HepG2 (cell line): Measurements from ENCODE around the gene CXCR5. TPM values are rescaled to one million over a fixed set of nuclear protein-coding genes. Genes with fewer than 3 reads are reported as not detected.

Experiments used
- CCDC6 ChIP-seq: sonication (generic); formaldehyde crosslinking; IDR thresholded peaks from 2 replicates; pipeline ENCODE4 v1.8.1; 2022; ENCODE audit warnings: mild to moderate bottlenecking, missing genetic modification reagents, moderate library complexity
- CEBPB ChIP-seq: IDR thresholded peaks from 2 replicates; pipeline ENCODE4 v1.6.1; 2011; ENCODE audit warnings: low read depth, low read length, improper control_type of control experiment, borderline replicate concordance
- EEA1 ChIP-seq: sonication (generic); formaldehyde crosslinking; IDR thresholded peaks from 2 replicates; pipeline ENCODE4 v1.5.1; 2020; ENCODE audit warnings: mild to moderate bottlenecking, missing genetic modification reagents, borderline replicate concordance
- GATAD2A ChIP-seq: IDR thresholded peaks from 2 replicates; pipeline ENCODE4 v1.6.1; 2016
- GPN1 ChIP-seq: sonication (generic); formaldehyde crosslinking; IDR thresholded peaks from 2 replicates; pipeline ENCODE4 v1.5.1; 2020; ENCODE audit warnings: missing genetic modification reagents, borderline replicate concordance
- JUNB ChIP-seq: sonication (generic); formaldehyde crosslinking; IDR thresholded peaks from 2 replicates; pipeline ENCODE4 v1.8.0; 2022; ENCODE audit warnings: missing genetic modification reagents, mild to moderate bottlenecking, borderline replicate concordance
- KDM4B ChIP-seq: sonication (generic); formaldehyde crosslinking; IDR thresholded peaks from 2 replicates; pipeline ENCODE4 v1.4.0; 2020; ENCODE audit warnings: missing genetic modification reagents
- MAFF ChIP-seq: IDR thresholded peaks from 2 replicates; pipeline ENCODE4 v1.6.1; 2011; ENCODE audit warnings: low read depth, low read length, improper control_type of control experiment
- MXD4 ChIP-seq: IDR thresholded peaks from 2 replicates; pipeline ENCODE4 v1.6.1; 2016; ENCODE audit warnings: mild to moderate bottlenecking, missing biosample characterization, missing genetic modification reagents
- NFYC ChIP-seq: IDR thresholded peaks from 2 replicates; pipeline ENCODE4 v1.6.1; 2016; ENCODE audit warnings: missing genetic modification reagents, missing compliant biosample characterization
- PAWR ChIP-seq: sonication (generic); formaldehyde crosslinking; IDR thresholded peaks from 2 replicates; pipeline ENCODE4 v1.4.0; 2020; ENCODE audit warnings: missing genetic modification reagents, mild to moderate bottlenecking, borderline replicate concordance
- SETDB1 ChIP-seq: sonication (generic); formaldehyde crosslinking; IDR thresholded peaks from 2 replicates; pipeline ENCODE4 v1.5.1; 2020; ENCODE audit warnings: missing genetic modification reagents, mild to moderate bottlenecking, borderline replicate concordance
- ZHX2 ChIP-seq, 2 experiments: sonication (generic) in 1 of 2; formaldehyde crosslinking in 1 of 2; IDR thresholded peaks; 2 replicates each; pipeline versions ENCODE4 v1.6.1 to v1.9.0; 2014 to 2022; ENCODE audit warnings: antibody characterized with exemption in 1 of 2, borderline replicate concordance in 1 of 2, inconsistent platforms in 1 of 2, low read depth in 1 of 2, missing genetic modification reagents in 1 of 2
- ZNF124 ChIP-seq: sonication (generic); formaldehyde crosslinking; IDR thresholded peaks from 2 replicates; pipeline ENCODE4 v1.4.0; 2020; ENCODE audit warnings: missing genetic modification reagents
- ZNF430 ChIP-seq: sonication (generic); formaldehyde crosslinking; IDR thresholded peaks from 2 replicates; pipeline ENCODE4 v1.9.0; 2021; ENCODE audit warnings: mild to moderate bottlenecking, missing genetic modification reagents
- ZNF468 ChIP-seq: sonication (generic); formaldehyde crosslinking; IDR thresholded peaks from 2 replicates; pipeline ENCODE4 v1.8.0; 2022; ENCODE audit warnings: mild to moderate bottlenecking, moderate library complexity, missing genetic modification reagents
- ZNF570 ChIP-seq: sonication (generic); formaldehyde crosslinking; IDR thresholded peaks from 2 replicates; pipeline ENCODE4 v1.4.0; 2020; ENCODE audit warnings: mild to moderate bottlenecking, missing genetic modification reagents, borderline replicate concordance
- ZNF644 ChIP-seq: IDR thresholded peaks from 2 replicates; pipeline ENCODE4 v1.6.1; 2016; ENCODE audit warnings: low read depth
- polyA plus RNA-seq, 8 experiments: library from polyadenylated mRNA; depleted of rRNA in 3 of 8; stranded (reverse) in 7 of 8; unstranded in 1 of 8; fragments of >200 nt; fragmentation: Illumina TruSeq in 4 of 8; extraction: Trizol in 4 of 8; gene quantifications; 2 replicates each; pipeline versions ENCODE4 v1.2.1 to v1.2.3, GENCODE V29; 2011 to 2016; ENCODE audit warnings: low read depth in 4 of 8, missing spikeins in 1 of 8, mixed read lengths in 1 of 8; ENCODE audit not compliant: insufficient read depth in 1 of 8
- total RNA-seq, 5 experiments: library from RNA; depleted of rRNA; stranded (reverse); fragments of >200 nt; fragmentation: Illumina TruSeq; extraction: Trizol; gene quantifications; 2 replicates each; pipeline ENCODE4 v1.2.3, GENCODE V29; 2016; ENCODE audit warnings: low read depth in 1 of 5
- TF ChIP-seq, protein P1 (sequence below): sonication (generic); formaldehyde crosslinking; IDR thresholded peaks from 2 replicates; pipeline ENCODE4 v1.4.0; 2020; ENCODE audit warnings: mild to moderate bottlenecking, low read depth, missing genetic modification reagents
- TF ChIP-seq, protein P2 (sequence below): sonication (generic); formaldehyde crosslinking; IDR thresholded peaks from 2 replicates; pipeline ENCODE4 v1.5.0; 2020; ENCODE audit warnings: mild to moderate bottlenecking, missing genetic modification reagents
- TF ChIP-seq, protein P3 (sequence below): sonication (generic); formaldehyde crosslinking; IDR thresholded peaks from 2 replicates; pipeline ENCODE4 v1.8.1; 2023; ENCODE audit warnings: mild to moderate bottlenecking, missing genetic modification reagents, borderline replicate concordance

CXCR5 gene
- total and polyA plus RNA-seq, 2 of the 13 experiments (the other 11 are each of a cell fraction or from before 2014, with no cell fraction given) = not detected

DNA sequence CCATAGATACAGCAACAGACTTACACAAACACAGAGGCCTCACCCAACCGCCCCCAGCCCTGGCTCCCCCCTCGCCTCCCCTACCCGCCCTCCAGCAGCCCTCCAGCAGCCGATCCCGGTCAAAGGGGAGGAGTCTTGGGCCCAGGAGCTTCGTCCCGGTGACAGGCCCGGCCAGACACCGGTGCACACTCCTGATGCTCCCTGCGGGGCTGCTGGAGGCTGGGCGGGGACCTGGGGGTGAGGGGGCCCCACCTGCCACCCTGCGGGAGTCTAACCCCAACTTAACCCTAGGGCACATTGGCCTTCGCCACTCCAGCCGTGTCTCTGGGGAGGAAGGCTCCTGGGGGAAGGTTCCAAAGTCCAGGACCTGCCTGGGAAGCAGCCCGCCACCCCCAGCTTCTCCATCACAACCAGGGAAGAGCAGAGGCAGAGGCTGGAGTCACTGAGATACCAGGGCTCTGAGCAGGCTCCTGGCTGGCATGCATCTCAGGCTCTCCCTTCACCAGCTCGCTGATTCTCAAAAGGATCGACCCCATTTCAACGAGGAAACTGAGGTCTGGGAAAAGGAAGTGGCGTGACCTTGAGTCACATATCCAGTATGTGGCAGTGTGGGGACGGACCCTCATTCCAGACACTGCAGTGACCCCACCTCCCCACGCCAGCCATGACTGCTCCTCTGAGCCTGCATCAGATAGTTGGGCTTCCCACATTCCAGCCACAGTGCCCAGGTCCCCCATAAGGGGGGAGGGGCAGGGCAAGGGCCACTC, 27.6 kb downstream of the CXCR5 start (continued):
- TF ChIP-seq ZNF570 (CRISPR knock-in tag) (no peak), JUNB (CRISPR knock-in tag) (no peak), GATAD2A (CRISPR knock-in tag) (peak; percentile 54), MXD4 (CRISPR knock-in tag) (peak; percentile 14; the same call in 1 of the 2 replicates), ZNF430 (CRISPR knock-in tag) (no peak; the same call in 1 of the 2 replicates), NFYC (CRISPR knock-in tag) (no peak), ZNF468 (CRISPR knock-in tag) (no peak), SETDB1 (CRISPR knock-in tag) (no peak), CEBPB (no peak), ZHX2 (IDR thresholded peaks at IDR 0.05; ENCODE audit: low read depth) (no peak), ZHX2 (CRISPR knock-in tag; IDR thresholded peaks at IDR 0.05; ENCODE audit: borderline replicate concordance) (no peak), EEA1 (no peak), MAFF (no peak), PAWR (CRISPR knock-in tag) (no peak), ZNF124 (CRISPR knock-in tag) (no peak), CCDC6 (CRISPR knock-in tag) (no peak), ZNF644 (CRISPR knock-in tag) (no peak), KDM4B (CRISPR knock-in tag) (no peak), GPN1 (CRISPR knock-in tag) (no peak)
- TF ChIP-seq, protein P1, sequence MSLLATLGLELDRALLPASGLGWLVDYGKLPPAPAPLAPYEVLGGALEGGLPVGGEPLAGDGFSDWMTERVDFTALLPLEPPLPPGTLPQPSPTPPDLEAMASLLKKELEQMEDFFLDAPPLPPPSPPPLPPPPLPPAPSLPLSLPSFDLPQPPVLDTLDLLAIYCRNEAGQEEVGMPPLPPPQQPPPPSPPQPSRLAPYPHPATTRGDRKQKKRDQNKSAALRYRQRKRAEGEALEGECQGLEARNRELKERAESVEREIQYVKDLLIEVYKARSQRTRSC (CRISPR knock-in tag) = no peak
- TF ChIP-seq, protein P2, sequence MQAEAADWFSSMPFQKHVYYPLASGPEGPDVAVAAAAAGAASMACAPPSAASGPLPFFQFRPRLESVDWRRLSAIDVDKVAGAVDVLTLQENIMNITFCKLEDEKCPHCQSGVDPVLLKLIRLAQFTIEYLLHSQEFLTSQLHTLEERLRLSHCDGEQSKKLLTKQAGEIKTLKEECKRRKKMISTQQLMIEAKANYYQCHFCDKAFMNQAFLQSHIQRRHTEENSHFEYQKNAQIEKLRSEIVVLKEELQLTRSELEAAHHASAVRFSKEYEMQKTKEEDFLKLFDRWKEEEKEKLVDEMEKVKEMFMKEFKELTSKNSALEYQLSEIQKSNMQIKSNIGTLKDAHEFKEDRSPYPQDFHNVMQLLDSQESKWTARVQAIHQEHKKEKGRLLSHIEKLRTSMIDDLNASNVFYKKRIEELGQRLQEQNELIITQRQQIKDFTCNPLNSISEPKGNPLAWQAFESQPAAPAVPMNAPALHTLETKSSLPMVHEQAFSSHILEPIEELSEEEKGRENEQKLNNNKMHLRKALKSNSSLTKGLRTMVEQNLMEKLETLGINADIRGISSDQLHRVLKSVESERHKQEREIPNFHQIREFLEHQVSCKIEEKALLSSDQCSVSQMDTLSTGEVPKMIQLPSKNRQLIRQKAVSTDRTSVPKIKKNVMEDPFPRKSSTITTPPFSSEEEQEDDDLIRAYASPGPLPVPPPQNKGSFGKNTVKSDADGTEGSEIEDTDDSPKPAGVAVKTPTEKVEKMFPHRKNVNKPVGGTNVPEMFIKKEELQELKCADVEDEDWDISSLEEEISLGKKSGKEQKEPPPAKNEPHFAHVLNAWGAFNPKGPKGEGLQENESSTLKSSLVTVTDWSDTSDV (CRISPR knock-in tag) = no peak
- TF ChIP-seq, protein P3, sequence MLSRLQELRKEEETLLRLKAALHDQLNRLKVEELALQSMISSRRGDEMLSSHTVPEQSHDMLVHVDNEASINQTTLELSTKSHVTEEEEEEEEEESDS (CRISPR knock-in tag) = no peak
